HepG2 (cell line): ENCODE data around the gene TPM1. TPM values are rescaled to one million over a fixed set of nuclear protein-coding genes. Genes with fewer than 3 reads are reported as not detected.

Experiments used
- ATAC-seq: fragments of 200-7000 bp; cut with Tn5 transposase; 3 replicates; pipeline ENCODE4 v1.9.1; 2020; ENCODE audit warnings: mild to moderate bottlenecking, moderate library complexity
- BruUV-seq: library from RNA; stranded (reverse); fragments of 400-500 nt; replicated peaks from 2 replicates; lab custom pipeline; 2021; lab: Mats Ljungman, UMichigan
- CTCF ChIA-PET: fragments of 300-600 bp; formaldehyde crosslinking; extraction: SDS; loops from one replicate; lab custom pipeline; 2021; ENCODE audit warnings: low total read pairs, inconsistent platforms, low intra/inter-chr PET ratio; lab: Yijun Ruan, JAX
- POLR2A ChIA-PET: fragments of 350-600 bp; sonication (Branson Sonifier 250); formaldehyde crosslinking; loops from one replicate; lab custom pipeline; 2020; ENCODE audit warnings: antibody characterized with exemption, inconsistent platforms; lab: Yijun Ruan, JAX
- DNase-seq: peaks from one replicate; pipeline ENCODE4 v3.0.0-alpha.2; 2015; ENCODE audit warnings: low spot score
- FAIRE-seq: peaks from 3 replicates; lab custom pipeline; 2011; peaks lifted over from hg19 to GRCh38; lab: Jason Lieb, UNC
- H2AFZ ChIP-seq: one replicate; pipeline ENCODE4 v1.6.1; 2011; ENCODE audit warnings: low read length, inconsistent platforms
- H3K27ac ChIP-seq: fragments of 300-600 bp; 3 replicates; pipeline ENCODE4 v1.8.0; 2011; ENCODE audit warnings: mixed run types, mild to moderate bottlenecking, mixed read lengths, low read length, inconsistent platforms; ENCODE audit not compliant: insufficient read depth; ENCODE audit errors: extremely low read length
- H3K27me3 ChIP-seq, 2 experiments: fragments of 200-600 bp in 1 of 2; 2 replicates in 1 of 2; 3 replicates in 1 of 2; pipeline versions ENCODE4 v1.6.0 to v1.8.0; 2011; ENCODE audit warnings: low read length in 2 of 2, mild to moderate bottlenecking in 2 of 2, moderate library complexity in 2 of 2, inconsistent platforms in 1 of 2; ENCODE audit not compliant: insufficient read depth in 2 of 2, control insufficient read depth in 1 of 2
- H3K36me3 ChIP-seq, 2 experiments: fragments of 200-600 bp in 1 of 2; replicated peaks in 1 of 2; 2 replicates in 1 of 2; 3 replicates in 1 of 2; pipeline versions ENCODE4 v1.5.1 to v1.8.0; 2011; ENCODE audit warnings: low read length in 2 of 2, inconsistent platforms in 1 of 2; ENCODE audit not compliant: insufficient read depth in 2 of 2, control insufficient read depth in 1 of 2
- H3K4me1 ChIP-seq: 2 replicates; pipeline ENCODE4 v1.5.1; 2012; ENCODE audit warnings: low read length, inconsistent platforms; ENCODE audit not compliant: insufficient read depth
- H3K4me2 ChIP-seq: 2 replicates; pipeline ENCODE4 v1.6.0; 2011; ENCODE audit warnings: low read depth, low read length, inconsistent platforms
- H3K4me3 ChIP-seq, 3 experiments: fragments of 200-600 bp in 1 of 3; sonication (generic), shearing (Covaris generic) in 1 of 3; replicated peaks in 1 of 3; 2 replicates each; pipeline ENCODE4 v1.5.1; 2011 to 2016; ENCODE audit warnings: low read length in 3 of 3, inconsistent platforms in 2 of 3, low read depth in 2 of 3, mild to moderate bottlenecking in 2 of 3, control low read depth in 1 of 3, mixed read lengths in 1 of 3; ENCODE audit not compliant: insufficient read depth in 1 of 3
- H3K79me2 ChIP-seq: one replicate; pipeline ENCODE4 v1.6.1; 2011; ENCODE audit warnings: low read length, inconsistent platforms; ENCODE audit not compliant: insufficient read depth
- H3K9ac ChIP-seq: 2 replicates; pipeline ENCODE4 v1.6.0; 2011; ENCODE audit warnings: mild to moderate bottlenecking, low read depth, low read length, inconsistent platforms; ENCODE audit not compliant: insufficient read depth
- H3K9me3 ChIP-seq: 2 replicates; pipeline ENCODE4 v1.5.1; 2012; ENCODE audit warnings: mild to moderate bottlenecking, low read length
- H4K20me1 ChIP-seq: 2 replicates; pipeline ENCODE4 v1.6.0; 2011; ENCODE audit warnings: inconsistent platforms, mild to moderate bottlenecking, low read length, moderate library complexity; ENCODE audit not compliant: insufficient read depth
- EEA1 ChIP-seq: sonication (generic); formaldehyde crosslinking; IDR thresholded peaks from 2 replicates; pipeline ENCODE4 v1.5.1; 2020; ENCODE audit warnings: mild to moderate bottlenecking, missing genetic modification reagents, borderline replicate concordance
- HOXA3 ChIP-seq: sonication (generic); formaldehyde crosslinking; IDR thresholded peaks from 2 replicates; pipeline ENCODE4 v1.5.0; 2020; ENCODE audit warnings: missing genetic modification reagents
- SYNCRIP ChIP-seq: fragments of 200-400 bp; formaldehyde crosslinking; IDR thresholded peaks from 2 replicates; pipeline ENCODE4 v1.6.1; 2018; ENCODE audit warnings: mild to moderate bottlenecking, low read depth, low read length; ENCODE audit not compliant: insufficient read depth
- ZC3H13 ChIP-seq: sonication (generic); formaldehyde crosslinking; IDR thresholded peaks from 2 replicates; pipeline ENCODE4 v1.8.1; 2023; ENCODE audit warnings: mild to moderate bottlenecking, missing genetic modification reagents, moderate library complexity
- ZNF10 ChIP-seq: sonication (generic); formaldehyde crosslinking; IDR thresholded peaks from 2 replicates; pipeline ENCODE4 v1.4.0; 2020; ENCODE audit warnings: mild to moderate bottlenecking, low read depth, missing genetic modification reagents, borderline replicate concordance
- ZNF629 ChIP-seq: sonication (generic); formaldehyde crosslinking; conservative IDR thresholded peaks from 2 replicates; pipeline ENCODE4 v1.5.0; 2020; ENCODE audit warnings: missing genetic modification reagents
- ZNF891 ChIP-seq: sonication (generic); formaldehyde crosslinking; IDR thresholded peaks from 2 replicates; pipeline ENCODE4 v1.5.0; 2020; ENCODE audit warnings: mild to moderate bottlenecking, missing genetic modification reagents
- whole genome bisulfite sequencing: methylation state at CpG from one replicate; pipeline ENCODE4 v1.1.6; 2017; ENCODE audit warnings: low lambda C conversion rate; 5-methylcytosine and 5-hydroxymethylcytosine counted together
- in situ Hi-C: cut with HindIII; loops from 2 replicates; pipeline ENCODE4 v1.10.0; 2017; ENCODE audit warnings: low pct_unique_long_range_greater_than_20kb; ENCODE audit not compliant: extremely low pct_ligation_motif_present
- intact Hi-C: fragments of 100-400 bp; cut with micrococcal nuclease; formaldehyde crosslinking; loops from one replicate; pipeline ENCODE4 v1.10.0; 2022; ENCODE audit not compliant: unreplicated experiment
- polyA plus RNA-seq, 8 experiments: library from polyadenylated mRNA; depleted of rRNA in 3 of 8; stranded (reverse) in 7 of 8; unstranded in 1 of 8; fragments of >200 nt; fragmentation: Illumina TruSeq in 4 of 8; extraction: Trizol in 4 of 8; gene quantifications; 2 replicates each; pipeline versions ENCODE4 v1.2.1 to v1.2.3, GENCODE V29; 2011 to 2016; ENCODE audit warnings: low read depth in 4 of 8, missing spikeins in 1 of 8, mixed read lengths in 1 of 8; ENCODE audit not compliant: insufficient read depth in 1 of 8
- total RNA-seq, 5 experiments: library from RNA; depleted of rRNA; stranded (reverse); fragments of >200 nt; fragmentation: Illumina TruSeq; extraction: Trizol; gene quantifications; 2 replicates each; pipeline ENCODE4 v1.2.3, GENCODE V29; 2016; ENCODE audit warnings: low read depth in 1 of 5
- TF ChIP-seq, protein P1 (sequence below), 2 experiments: sonication (generic) in 1 of 2; formaldehyde crosslinking in 1 of 2; IDR thresholded peaks; 2 replicates each; pipeline versions ENCODE4 v1.5.1 to v1.6.1; 2011 to 2020; ENCODE audit warnings: borderline replicate concordance in 1 of 2, low read depth in 1 of 2, low read length in 1 of 2, mild to moderate bottlenecking in 1 of 2, missing genetic modification reagents in 1 of 2, moderate library complexity in 1 of 2
- TF ChIP-seq, protein P2 (sequence below): sonication (generic); formaldehyde crosslinking; IDR thresholded peaks from 2 replicates; pipeline ENCODE4 v1.8.0; 2022; ENCODE audit warnings: missing genetic modification reagents, mild to moderate bottlenecking, inconsistent platforms, borderline replicate concordance

The TPM1 gene
- total and polyA plus RNA-seq, 2 of the 13 experiments (the other 11 are each of a cell fraction or from before 2014, with no cell fraction given) = 98.9 to 109 TPM

DNA sequence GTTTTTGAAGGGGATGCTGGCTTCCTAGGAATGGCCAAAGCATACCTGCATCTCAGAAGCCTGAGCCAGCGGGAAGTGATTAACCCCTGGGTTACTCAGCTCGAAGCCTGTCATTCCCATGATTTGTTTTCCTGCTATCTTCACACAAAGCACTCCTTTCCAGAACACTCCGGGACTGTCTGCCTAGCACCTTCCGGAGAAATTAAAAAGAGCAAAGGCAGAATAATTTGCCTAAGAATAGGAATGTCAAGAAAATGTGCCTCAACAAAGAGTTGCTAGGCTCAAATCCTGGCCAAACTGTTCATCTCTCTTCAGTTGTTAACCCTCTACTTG is 34.1 kb downstream of the TPM1 start:
- ChIA-PET CTCF (no interaction called here), POLR2A (no interaction called here)
- no TSS peak for BruUV-seq
- DNase-seq (no peak), ATAC-seq (no peak), FAIRE-seq (no peak)
- intact Hi-C loops = no loop called here
- Histone ChIP-seq H2AFZ (no peak overlapping the region), H3K4me2 (no peak overlapping the region), H3K36me3 (no peaks in the 10 kb centered on the region; a peak in 1 of 5 replicates), H3K9ac (no peak overlapping the region), H4K20me1 (no peaks in the 10 kb centered on the region), H3K9me3 (no peaks in the 10 kb centered on the region), H3K4me1 (peaks cover 27% of the 10 kb centered on the region), H3K27ac (no peak overlapping the region), H3K27me3 (no peaks in the 10 kb centered on the region), H3K79me2 (no peaks in the 10 kb centered on the region), H3K4me3 (no peak overlapping the region)
- no peak for TF ChIP-seq SYNCRIP
- TF ChIP-seq, protein P1, sequence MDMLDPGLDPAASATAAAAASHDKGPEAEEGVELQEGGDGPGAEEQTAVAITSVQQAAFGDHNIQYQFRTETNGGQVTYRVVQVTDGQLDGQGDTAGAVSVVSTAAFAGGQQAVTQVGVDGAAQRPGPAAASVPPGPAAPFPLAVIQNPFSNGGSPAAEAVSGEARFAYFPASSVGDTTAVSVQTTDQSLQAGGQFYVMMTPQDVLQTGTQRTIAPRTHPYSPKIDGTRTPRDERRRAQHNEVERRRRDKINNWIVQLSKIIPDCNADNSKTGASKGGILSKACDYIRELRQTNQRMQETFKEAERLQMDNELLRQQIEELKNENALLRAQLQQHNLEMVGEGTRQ (IDR thresholded peaks at IDR 0.05; ENCODE audit: low read depth, low read length) = no peak
- TF ChIP-seq, protein P1 (CRISPR knock-in tag; IDR thresholded peaks at IDR 0.05; ENCODE audit: borderline replicate concordance) = no peak
- no peak for TF ChIP-seq ZNF10 (CRISPR knock-in tag)
- TF ChIP-seq, protein P2, sequence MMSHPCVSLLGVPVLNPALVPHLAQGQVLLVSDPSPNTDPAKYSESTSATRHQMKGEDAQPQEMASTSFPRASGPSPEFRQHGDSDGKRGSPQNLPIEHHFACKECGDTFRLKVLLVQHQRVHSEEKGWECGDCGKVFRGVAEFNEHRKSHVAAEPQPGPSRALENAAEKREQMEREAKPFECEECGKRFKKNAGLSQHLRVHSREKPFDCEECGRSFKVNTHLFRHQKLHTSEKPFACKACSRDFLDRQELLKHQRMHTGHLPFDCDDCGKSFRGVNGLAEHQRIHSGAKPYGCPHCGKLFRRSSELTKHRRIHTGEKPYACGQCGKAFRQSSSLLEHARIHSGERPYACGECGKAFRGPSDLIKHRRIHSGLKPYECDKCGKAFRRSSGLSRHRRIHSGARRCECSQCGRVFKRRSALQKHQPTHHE (CRISPR knock-in tag) = no peak
- TF ChIP-seq ZNF629 = no peak
- TF ChIP-seq ZC3H13 = no peak
- TF ChIP-seq EEA1 = no peak
- no peak for TF ChIP-seq HOXA3 (CRISPR knock-in tag)
- TF ChIP-seq ZNF891 (CRISPR knock-in tag) = no peak
- in situ Hi-C loops = no loop called here
- 95% methylated on average over 4 of the region's 4 CpGs for WGBS
